HepG2 (cell line): ENCODE measurements around the gene DCDC2.

Source experiments
- CEBPB ChIP-seq: IDR thresholded peaks from 2 replicates; pipeline ENCODE4 v1.6.1; 2011; ENCODE audit warnings: low read depth, low read length, improper control_type of control experiment, borderline replicate concordance
- CTCF ChIP-seq: sonication (generic); formaldehyde crosslinking; IDR thresholded peaks from 2 replicates; pipeline ENCODE4 v1.5.0; 2020; ENCODE audit warnings: mild to moderate bottlenecking, missing genetic modification reagents, moderate library complexity
- E2F2 ChIP-seq: sonication (generic); formaldehyde crosslinking; IDR thresholded peaks from 2 replicates; pipeline ENCODE4 v1.4.0; 2020; ENCODE audit warnings: missing genetic modification reagents, borderline replicate concordance
- EP300 ChIP-seq, 3 experiments: sonication (generic) in 1 of 3; formaldehyde crosslinking in 1 of 3; IDR thresholded peaks; 2 replicates each; pipeline versions ENCODE4 v1.5.1 to v1.6.1; 2011 to 2020; ENCODE audit warnings: low read depth in 2 of 3, low read length in 2 of 3, borderline replicate concordance in 1 of 3, improper control_type of control experiment in 1 of 3, mild to moderate bottlenecking in 1 of 3, missing genetic modification reagents in 1 of 3, moderate library complexity in 1 of 3
- FOXM1 ChIP-seq: sonication (generic); formaldehyde crosslinking; IDR thresholded peaks from 2 replicates; pipeline ENCODE4 v1.5.0; 2020; ENCODE audit warnings: missing genetic modification reagents
- TEAD2 ChIP-seq: sonication (generic); formaldehyde crosslinking; IDR thresholded peaks from 2 replicates; pipeline ENCODE4 v1.9.0; 2021; ENCODE audit warnings: missing genetic modification reagents
- ZNF24 ChIP-seq: fragments of 450-650 bp; IDR thresholded peaks from 2 replicates; pipeline ENCODE4 v1.6.1; 2017; ENCODE audit warnings: antibody characterized with exemption, mild to moderate bottlenecking
- ZNF253 ChIP-seq: sonication (generic); formaldehyde crosslinking; IDR thresholded peaks from 2 replicates; pipeline ENCODE4 v1.8.0; 2022; ENCODE audit warnings: mild to moderate bottlenecking, missing genetic modification reagents, borderline replicate concordance

- no peak for TF ChIP-seq EP300 (IDR thresholded peaks at IDR 0.05; ENCODE audit: low read depth in 2 of 2, low read length in 2 of 2)
- no peak for TF ChIP-seq EP300 (CRISPR knock-in tag; IDR thresholded peaks at IDR 0.05; ENCODE audit: borderline replicate concordance)
- no peak for TF ChIP-seq FOXM1 (CRISPR knock-in tag)
- no peak for TF ChIP-seq CEBPB
- no peak for TF ChIP-seq E2F2
- no peak for TF ChIP-seq ZNF24
- no peak for TF ChIP-seq TEAD2
- no peak for TF ChIP-seq ZNF253 (CRISPR knock-in tag)
- no peak for TF ChIP-seq CTCF
Observed at GRCh38 chr6:24238700-24239099, 119.2 kb downstream of the DCDC2 start.
